22Rv1 (cell line): ENCODE data around the gene RNF7.

ENCODE experiments used
- ZFX ChIP-seq: fragments of 450-650 bp; IDR thresholded peaks from 2 replicates; pipeline ENCODE4 v1.6.1; 2017; ENCODE audit warnings: antibody characterized with exemption, borderline replicate concordance
- TF ChIP-seq, protein P1 (sequence below): fragments of 450-650 bp; IDR thresholded peaks from 2 replicates; pipeline ENCODE4 v1.5.1; 2017; ENCODE audit warnings: mild to moderate bottlenecking

DNA sequence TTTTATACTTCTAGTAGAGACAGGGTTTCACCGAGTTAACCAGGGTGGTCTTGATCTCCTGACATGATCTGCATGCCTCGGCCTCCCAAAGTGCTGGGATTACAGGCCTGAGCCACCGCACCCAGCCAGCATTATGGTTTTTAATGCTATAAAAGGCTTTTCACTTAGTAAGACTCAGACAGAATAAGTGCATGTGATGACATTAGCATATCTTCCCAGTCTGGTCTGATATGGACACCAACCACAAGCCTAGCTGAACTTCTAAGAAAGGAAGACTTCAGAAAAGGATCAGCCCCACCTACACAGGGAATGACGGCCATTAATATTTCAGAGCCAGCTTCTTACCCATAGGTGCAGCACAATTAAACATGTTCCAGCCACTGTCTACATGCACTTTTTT is 52.1 kb downstream of the RNF7 start:
- TF ChIP-seq, protein P1, sequence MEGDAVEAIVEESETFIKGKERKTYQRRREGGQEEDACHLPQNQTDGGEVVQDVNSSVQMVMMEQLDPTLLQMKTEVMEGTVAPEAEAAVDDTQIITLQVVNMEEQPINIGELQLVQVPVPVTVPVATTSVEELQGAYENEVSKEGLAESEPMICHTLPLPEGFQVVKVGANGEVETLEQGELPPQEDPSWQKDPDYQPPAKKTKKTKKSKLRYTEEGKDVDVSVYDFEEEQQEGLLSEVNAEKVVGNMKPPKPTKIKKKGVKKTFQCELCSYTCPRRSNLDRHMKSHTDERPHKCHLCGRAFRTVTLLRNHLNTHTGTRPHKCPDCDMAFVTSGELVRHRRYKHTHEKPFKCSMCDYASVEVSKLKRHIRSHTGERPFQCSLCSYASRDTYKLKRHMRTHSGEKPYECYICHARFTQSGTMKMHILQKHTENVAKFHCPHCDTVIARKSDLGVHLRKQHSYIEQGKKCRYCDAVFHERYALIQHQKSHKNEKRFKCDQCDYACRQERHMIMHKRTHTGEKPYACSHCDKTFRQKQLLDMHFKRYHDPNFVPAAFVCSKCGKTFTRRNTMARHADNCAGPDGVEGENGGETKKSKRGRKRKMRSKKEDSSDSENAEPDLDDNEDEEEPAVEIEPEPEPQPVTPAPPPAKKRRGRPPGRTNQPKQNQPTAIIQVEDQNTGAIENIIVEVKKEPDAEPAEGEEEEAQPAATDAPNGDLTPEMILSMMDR, result no peak
- no peak for TF ChIP-seq ZFX
